Osteoblast (primary cell): Measurements from ENCODE around the gene PPFIA4. TPM values are rescaled to one million over a fixed set of nuclear protein-coding genes. Genes with fewer than 3 reads are reported as not detected.

Source experiments
- DNase-seq: peaks from one replicate; pipeline ENCODE4 v3.0.0; 2011; ENCODE audit warnings: low spot score, mixed read lengths; ENCODE audit not compliant: insufficient read length; ENCODE audit errors: missing footprints
- H2AFZ ChIP-seq: 2 replicates; pipeline ENCODE4 v1.6.0; 2011; ENCODE audit warnings: mild to moderate bottlenecking, low read length
- H3K27ac ChIP-seq: 2 replicates; pipeline ENCODE4 v1.5.1; 2011; ENCODE audit warnings: mild to moderate bottlenecking, low read depth, low read length, moderate library complexity
- H3K27me3 ChIP-seq: 2 replicates; pipeline ENCODE4 v1.6.0; 2012; ENCODE audit warnings: mild to moderate bottlenecking, control low read depth, inconsistent platforms, low read length, moderate library complexity; ENCODE audit not compliant: insufficient read depth
- H3K36me3 ChIP-seq: 2 replicates; pipeline ENCODE4 v1.5.1; 2011; ENCODE audit warnings: mild to moderate bottlenecking, low read length, control low read depth, moderate library complexity; ENCODE audit not compliant: insufficient read depth
- H3K4me1 ChIP-seq: 2 replicates; pipeline ENCODE4 v1.5.1; 2011; ENCODE audit warnings: mild to moderate bottlenecking, low read length, control low read depth, moderate library complexity; ENCODE audit not compliant: insufficient read depth
- H3K4me2 ChIP-seq: 2 replicates; pipeline ENCODE4 v1.6.0; 2011; ENCODE audit warnings: mild to moderate bottlenecking, low read length; ENCODE audit not compliant: insufficient read depth
- H3K4me3 ChIP-seq: fragments of 200-600 bp; sonication (generic); 3 replicates; pipeline ENCODE4 v1.5.1; 2012; ENCODE audit warnings: mild to moderate bottlenecking, low read length, inconsistent platforms; ENCODE audit not compliant: insufficient read depth
- H3K79me2 ChIP-seq: 2 replicates; pipeline ENCODE4 v1.6.0; 2012; ENCODE audit warnings: mild to moderate bottlenecking, low read length, control low read depth, inconsistent platforms; ENCODE audit not compliant: insufficient read depth
- H3K9me3 ChIP-seq: 2 replicates; pipeline ENCODE4 v1.5.1; 2011; ENCODE audit warnings: low read depth, low read length, control low read depth
- H4K20me1 ChIP-seq: 2 replicates; pipeline ENCODE4 v1.6.0; 2012; ENCODE audit warnings: mild to moderate bottlenecking, low read length, control low read depth; ENCODE audit not compliant: insufficient read depth
- total RNA-seq: library from RNA; depleted of rRNA; stranded (reverse); fragments of >200 nt; gene quantifications from 2 replicates; pipeline ENCODE4 v1.2.3, GENCODE V29; 2012
- TF ChIP-seq, protein P1 (sequence below): IDR thresholded peaks from 2 replicates; pipeline ENCODE4 v1.5.1; 2011; ENCODE audit warnings: mild to moderate bottlenecking, low read depth, low read length, moderate library complexity; ENCODE audit errors: extremely low read depth

PPFIA4 gene
- total RNA-seq, 1 donor: 10.9 TPM

GRCh38 chr1:203006948-203007871 lies 19.1 kb upstream of the PPFIA4 start, which contains the start of gene TMEM183A:
TSS of gene TMEM183A (plus strand) at chr1:203007374. CDS start at chr1:203007466, 92 bp downstream.
- TF ChIP-seq, protein P1, sequence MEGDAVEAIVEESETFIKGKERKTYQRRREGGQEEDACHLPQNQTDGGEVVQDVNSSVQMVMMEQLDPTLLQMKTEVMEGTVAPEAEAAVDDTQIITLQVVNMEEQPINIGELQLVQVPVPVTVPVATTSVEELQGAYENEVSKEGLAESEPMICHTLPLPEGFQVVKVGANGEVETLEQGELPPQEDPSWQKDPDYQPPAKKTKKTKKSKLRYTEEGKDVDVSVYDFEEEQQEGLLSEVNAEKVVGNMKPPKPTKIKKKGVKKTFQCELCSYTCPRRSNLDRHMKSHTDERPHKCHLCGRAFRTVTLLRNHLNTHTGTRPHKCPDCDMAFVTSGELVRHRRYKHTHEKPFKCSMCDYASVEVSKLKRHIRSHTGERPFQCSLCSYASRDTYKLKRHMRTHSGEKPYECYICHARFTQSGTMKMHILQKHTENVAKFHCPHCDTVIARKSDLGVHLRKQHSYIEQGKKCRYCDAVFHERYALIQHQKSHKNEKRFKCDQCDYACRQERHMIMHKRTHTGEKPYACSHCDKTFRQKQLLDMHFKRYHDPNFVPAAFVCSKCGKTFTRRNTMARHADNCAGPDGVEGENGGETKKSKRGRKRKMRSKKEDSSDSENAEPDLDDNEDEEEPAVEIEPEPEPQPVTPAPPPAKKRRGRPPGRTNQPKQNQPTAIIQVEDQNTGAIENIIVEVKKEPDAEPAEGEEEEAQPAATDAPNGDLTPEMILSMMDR: no peak
- H3K27me3 ChIP-seq: no peaks in the 10 kb centered on the region
- peak within 1 kb of the TSS; percentile 97 for H2AFZ ChIP-seq
- DNase-seq: peak; percentile 92
- peaks cover 31% of the 10 kb centered on the region for H3K36me3 ChIP-seq
- no peaks in the 10 kb centered on the region for H3K9me3 ChIP-seq
- H3K4me1 ChIP-seq: peaks cover 12% of the 10 kb centered on the region
- H3K4me3 ChIP-seq: peak within 1 kb of the TSS; percentile 86
- peaks cover 4% of the 10 kb centered on the region for H4K20me1 ChIP-seq
- peak within 1 kb of the TSS; percentile 98 for H3K4me2 ChIP-seq
- peak within 1 kb of the TSS; percentile 86 for H3K27ac ChIP-seq
- peaks cover 38% of the 10 kb centered on the region for H3K79me2 ChIP-seq

- DNase-seq: no peak
- peaks cover 50% of the 10 kb centered on the region for H3K79me2 ChIP-seq
- H4K20me1 ChIP-seq: peaks cover 4% of the 10 kb centered on the region
- TF ChIP-seq, protein P1: no peak
- no peak overlapping the region for H2AFZ ChIP-seq
- no peaks in the 10 kb centered on the region for H3K27me3 ChIP-seq
- H3K4me2 ChIP-seq: no peak overlapping the region
- H3K27ac ChIP-seq: no peak overlapping the region
- peaks cover 44% of the 10 kb centered on the region for H3K36me3 ChIP-seq
- no peak overlapping the region for H3K4me3 ChIP-seq
- no peaks in the 10 kb centered on the region for H3K9me3 ChIP-seq
- peaks cover 12% of the 10 kb centered on the region for H3K4me1 ChIP-seq
Observed at GRCh38 chr1:203009185-203009584, 17.1 kb upstream of the PPFIA4 start.

DNA sequence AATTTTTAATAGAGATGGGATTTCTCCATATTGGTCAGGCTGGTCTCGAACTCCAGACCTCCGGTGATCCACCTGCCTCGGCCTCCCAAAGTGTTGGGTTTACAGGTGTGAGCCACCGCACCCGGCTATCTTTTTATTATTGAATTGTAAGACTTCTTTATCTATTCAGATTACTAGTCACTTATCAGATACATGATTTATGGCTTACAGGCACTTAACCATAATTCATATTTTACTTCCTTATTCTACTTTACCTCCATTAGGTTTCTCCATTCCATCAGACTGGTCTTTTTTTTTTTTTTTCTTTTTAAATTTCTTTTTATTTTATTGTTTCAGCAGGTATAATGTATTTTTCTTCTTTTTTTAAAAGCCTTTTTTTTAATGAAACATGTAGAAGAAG lies 14.7 kb upstream of the PPFIA4 start:
- peaks cover 56% of the 10 kb centered on the region for H3K79me2 ChIP-seq

GRCh38 chr1:203017061-203017460 lies 9.2 kb upstream of the PPFIA4 start:
- Histone ChIP-seq H3K4me2 (no peak overlapping the region), H3K27me3 (no peaks in the 10 kb centered on the region), H3K36me3 (peaks cover 89% of the 10 kb centered on the region), H3K27ac (no peak overlapping the region), H3K4me1 (no peaks in the 10 kb centered on the region), H4K20me1 (peaks cover 4% of the 10 kb centered on the region), H3K4me3 (no peak overlapping the region), H3K79me2 (peaks cover 22% of the 10 kb centered on the region), H2AFZ (no peak overlapping the region), H3K9me3 (no peaks in the 10 kb centered on the region)
- DNase-seq: no peak
- TF ChIP-seq, protein P1: no peak

More for the DNA sequence above, 14.7 kb upstream of the PPFIA4 start:
- Histone ChIP-seq H3K4me2 (no peak overlapping the region), H3K27me3 (no peaks in the 10 kb centered on the region), H2AFZ (no peak overlapping the region), H3K36me3 (peaks cover 67% of the 10 kb centered on the region), H3K4me1 (peaks cover 12% of the 10 kb centered on the region), H3K27ac (no peak overlapping the region), H3K4me3 (no peak overlapping the region), H3K9me3 (no peaks in the 10 kb centered on the region), H4K20me1 (peaks cover 8% of the 10 kb centered on the region)
- TF ChIP-seq, protein P1: no peak
- DNase-seq: no peak
